HepG2 (cell line): ENCODE data around the gene MYRFL. TPM values are rescaled to one million over a fixed set of nuclear protein-coding genes. Genes with fewer than 3 reads are reported as not detected.

Experiments
- ATAC-seq: fragments of 200-7000 bp; cut with Tn5 transposase; 3 replicates; pipeline ENCODE4 v1.9.1; 2020; ENCODE audit warnings: mild to moderate bottlenecking, moderate library complexity
- BruUV-seq: library from RNA; stranded (reverse); fragments of 400-500 nt; replicated peaks from 2 replicates; lab custom pipeline; 2021; lab: Mats Ljungman, UMichigan
- CTCF ChIA-PET: fragments of 300-600 bp; formaldehyde crosslinking; extraction: SDS; loops from one replicate; lab custom pipeline; 2021; ENCODE audit warnings: low total read pairs, inconsistent platforms, low intra/inter-chr PET ratio; lab: Yijun Ruan, JAX
- POLR2A ChIA-PET: fragments of 350-600 bp; sonication (Branson Sonifier 250); formaldehyde crosslinking; loops from one replicate; lab custom pipeline; 2020; ENCODE audit warnings: antibody characterized with exemption, inconsistent platforms; lab: Yijun Ruan, JAX
- DNase-seq: peaks from one replicate; pipeline ENCODE4 v3.0.0-alpha.2; 2015; ENCODE audit warnings: low spot score
- FAIRE-seq: peaks from 3 replicates; lab custom pipeline; 2011; peaks lifted over from hg19 to GRCh38; lab: Jason Lieb, UNC
- H2AFZ ChIP-seq: one replicate; pipeline ENCODE4 v1.6.1; 2011; ENCODE audit warnings: low read length, inconsistent platforms
- H3K27ac ChIP-seq: fragments of 300-600 bp; 3 replicates; pipeline ENCODE4 v1.8.0; 2011; ENCODE audit warnings: mixed run types, mild to moderate bottlenecking, mixed read lengths, low read length, inconsistent platforms; ENCODE audit not compliant: insufficient read depth; ENCODE audit errors: extremely low read length
- H3K27me3 ChIP-seq, 2 experiments: fragments of 200-600 bp in 1 of 2; 2 replicates in 1 of 2; 3 replicates in 1 of 2; pipeline versions ENCODE4 v1.6.0 to v1.8.0; 2011; ENCODE audit warnings: low read length in 2 of 2, mild to moderate bottlenecking in 2 of 2, moderate library complexity in 2 of 2, inconsistent platforms in 1 of 2; ENCODE audit not compliant: insufficient read depth in 2 of 2, control insufficient read depth in 1 of 2
- H3K36me3 ChIP-seq, 2 experiments: fragments of 200-600 bp in 1 of 2; replicated peaks in 1 of 2; 2 replicates in 1 of 2; 3 replicates in 1 of 2; pipeline versions ENCODE4 v1.5.1 to v1.8.0; 2011; ENCODE audit warnings: low read length in 2 of 2, inconsistent platforms in 1 of 2; ENCODE audit not compliant: insufficient read depth in 2 of 2, control insufficient read depth in 1 of 2
- H3K4me1 ChIP-seq: 2 replicates; pipeline ENCODE4 v1.5.1; 2012; ENCODE audit warnings: low read length, inconsistent platforms; ENCODE audit not compliant: insufficient read depth
- H3K4me2 ChIP-seq: 2 replicates; pipeline ENCODE4 v1.6.0; 2011; ENCODE audit warnings: low read depth, low read length, inconsistent platforms
- H3K4me3 ChIP-seq, 3 experiments: fragments of 200-600 bp in 1 of 3; sonication (generic), shearing (Covaris generic) in 1 of 3; replicated peaks in 1 of 3; 2 replicates each; pipeline ENCODE4 v1.5.1; 2011 to 2016; ENCODE audit warnings: low read length in 3 of 3, inconsistent platforms in 2 of 3, low read depth in 2 of 3, mild to moderate bottlenecking in 2 of 3, control low read depth in 1 of 3, mixed read lengths in 1 of 3; ENCODE audit not compliant: insufficient read depth in 1 of 3
- H3K79me2 ChIP-seq: one replicate; pipeline ENCODE4 v1.6.1; 2011; ENCODE audit warnings: low read length, inconsistent platforms; ENCODE audit not compliant: insufficient read depth
- H3K9ac ChIP-seq: 2 replicates; pipeline ENCODE4 v1.6.0; 2011; ENCODE audit warnings: mild to moderate bottlenecking, low read depth, low read length, inconsistent platforms; ENCODE audit not compliant: insufficient read depth
- H3K9me3 ChIP-seq: 2 replicates; pipeline ENCODE4 v1.5.1; 2012; ENCODE audit warnings: mild to moderate bottlenecking, low read length
- H4K20me1 ChIP-seq: 2 replicates; pipeline ENCODE4 v1.6.0; 2011; ENCODE audit warnings: inconsistent platforms, mild to moderate bottlenecking, low read length, moderate library complexity; ENCODE audit not compliant: insufficient read depth
- ARID4A ChIP-seq: sonication (generic); formaldehyde crosslinking; IDR thresholded peaks from 2 replicates; pipeline ENCODE4 v1.5.0; 2020; ENCODE audit warnings: mild to moderate bottlenecking, missing genetic modification reagents, borderline replicate concordance
- ATM ChIP-seq: fragments of 450-650 bp; IDR thresholded peaks from 2 replicates; pipeline ENCODE4 v1.7.1; 2017; ENCODE audit warnings: mild to moderate bottlenecking, borderline replicate concordance
- CBFB ChIP-seq: sonication (generic); formaldehyde crosslinking; IDR thresholded peaks from 2 replicates; pipeline ENCODE4 v1.4.0; 2020; ENCODE audit warnings: missing genetic modification reagents
- FOXK2 ChIP-seq: fragments of 450-650 bp; IDR thresholded peaks from 2 replicates; pipeline ENCODE4 v1.6.1; 2016
- IKZF1 ChIP-seq: fragments of 450-650 bp; IDR thresholded peaks from 2 replicates; pipeline ENCODE4 v1.7.1; 2016
- KLF15 ChIP-seq: sonication (generic); formaldehyde crosslinking; IDR thresholded peaks from 2 replicates; pipeline ENCODE4 v1.8.1; 2023; ENCODE audit warnings: borderline replicate concordance, mild to moderate bottlenecking, inconsistent platforms, missing genetic modification reagents, mixed read lengths
- NFE2 ChIP-seq: sonication (generic); formaldehyde crosslinking; IDR thresholded peaks from 2 replicates; pipeline ENCODE4 v1.4.0; 2020; ENCODE audit warnings: missing genetic modification reagents
- PATZ1 ChIP-seq: sonication (generic); formaldehyde crosslinking; IDR thresholded peaks from 2 replicates; pipeline ENCODE4 v1.4.0; 2020; ENCODE audit warnings: missing genetic modification reagents
- PBX2 ChIP-seq: IDR thresholded peaks from 2 replicates; pipeline ENCODE4 v1.6.1; 2016; ENCODE audit warnings: control low read depth
- POLR2A ChIP-seq, 2 experiments: IDR thresholded peaks; 2 replicates each; pipeline ENCODE4 v1.6.1; 2011; ENCODE audit warnings: low read depth in 2 of 2, low read length in 2 of 2, mild to moderate bottlenecking in 1 of 2, moderate library complexity in 1 of 2; ENCODE audit not compliant: insufficient read depth in 1 of 2
- REPIN1 ChIP-seq: sonication (generic); formaldehyde crosslinking; IDR thresholded peaks from 2 replicates; pipeline ENCODE4 v1.8.0; 2022; ENCODE audit warnings: missing genetic modification reagents, low read depth, mild to moderate bottlenecking, borderline replicate concordance
- SMAD9 ChIP-seq: sonication (generic); formaldehyde crosslinking; IDR thresholded peaks from 2 replicates; pipeline ENCODE4 v1.5.1; 2020; ENCODE audit warnings: mild to moderate bottlenecking, missing genetic modification reagents
- TEF ChIP-seq: sonication (generic); formaldehyde crosslinking; IDR thresholded peaks from 2 replicates; pipeline ENCODE4 v1.5.0; 2020; ENCODE audit warnings: missing genetic modification reagents
- ZNF331 ChIP-seq: sonication (generic); formaldehyde crosslinking; IDR thresholded peaks from 2 replicates; pipeline ENCODE4 v1.4.0; 2020; ENCODE audit warnings: missing genetic modification reagents
- ZNF335 ChIP-seq: sonication (generic); formaldehyde crosslinking; IDR thresholded peaks from 2 replicates; pipeline ENCODE4 v1.4.0; 2020; ENCODE audit warnings: missing genetic modification reagents
- ZNF660 ChIP-seq: sonication (generic); formaldehyde crosslinking; IDR thresholded peaks from 2 replicates; pipeline ENCODE4 v1.5.1; 2020; ENCODE audit warnings: mild to moderate bottlenecking, low read depth, missing genetic modification reagents, borderline replicate concordance
- ZNF713 ChIP-seq: sonication (generic); formaldehyde crosslinking; IDR thresholded peaks from 2 replicates; pipeline ENCODE4 v1.4.0; 2020; ENCODE audit warnings: mild to moderate bottlenecking, missing genetic modification reagents
- ZNF761 ChIP-seq: sonication (generic); formaldehyde crosslinking; conservative IDR thresholded peaks from 2 replicates; pipeline ENCODE4 v1.4.0; 2020; ENCODE audit warnings: mild to moderate bottlenecking, missing genetic modification reagents
- WGBS: methylation state at CpG from one replicate; pipeline ENCODE4 v1.1.6; 2017; ENCODE audit warnings: low lambda C conversion rate; 5-methylcytosine and 5-hydroxymethylcytosine counted together
- in situ Hi-C: cut with HindIII; loops from 2 replicates; pipeline ENCODE4 v1.10.0; 2017; ENCODE audit warnings: low pct_unique_long_range_greater_than_20kb; ENCODE audit not compliant: extremely low pct_ligation_motif_present
- intact Hi-C: fragments of 100-400 bp; cut with micrococcal nuclease; formaldehyde crosslinking; loops from one replicate; pipeline ENCODE4 v1.10.0; 2022; ENCODE audit not compliant: unreplicated experiment
- polyA plus RNA-seq, 8 experiments: library from polyadenylated mRNA; depleted of rRNA in 3 of 8; stranded (reverse) in 7 of 8; unstranded in 1 of 8; fragments of >200 nt; fragmentation: Illumina TruSeq in 4 of 8; extraction: Trizol in 4 of 8; gene quantifications; 2 replicates each; pipeline versions ENCODE4 v1.2.1 to v1.2.3, GENCODE V29; 2011 to 2016; ENCODE audit warnings: low read depth in 4 of 8, missing spikeins in 1 of 8, mixed read lengths in 1 of 8; ENCODE audit not compliant: insufficient read depth in 1 of 8
- total RNA-seq, 5 experiments: library from RNA; depleted of rRNA; stranded (reverse); fragments of >200 nt; fragmentation: Illumina TruSeq; extraction: Trizol; gene quantifications; 2 replicates each; pipeline ENCODE4 v1.2.3, GENCODE V29; 2016; ENCODE audit warnings: low read depth in 1 of 5

Gene MYRFL
- total and polyA plus RNA-seq, 2 of the 13 experiments (the other 11 are each of a cell fraction or from before 2014, with no cell fraction given): 0.09 to 0.11 TPM

GRCh38 chr12:69925291-69925690, 100.3 kb downstream of the MYRFL start:
- no peaks in the 10 kb centered on the region for H3K9me3 ChIP-seq
- intact Hi-C loops (no loop called here), in situ Hi-C loops (no loop called here)
- no peak overlapping the region for H3K9ac ChIP-seq
- no peaks in the 10 kb centered on the region for H3K36me3 ChIP-seq
- DNase-seq (peak; percentile 91), FAIRE-seq (peak; percentile 73), ATAC-seq (peak; percentile 89)
- BruUV-seq: no TSS peak
- H3K79me2 ChIP-seq: no peaks in the 10 kb centered on the region
- ChIA-PET CTCF (no interaction called here), POLR2A (no interaction called here)
- no peak overlapping the region for H3K4me3 ChIP-seq
- no peak overlapping the region for H2AFZ ChIP-seq
- peaks cover 0 to 13% of the 10 kb centered on the region in 2 experiments; a peak in 3 of 5 replicates for H3K27me3 ChIP-seq
- H3K4me2 ChIP-seq: no peak overlapping the region
- no peak overlapping the region for H3K27ac ChIP-seq
- H3K4me1 ChIP-seq: peaks cover 10% of the 10 kb centered on the region
- no peaks in the 10 kb centered on the region for H4K20me1 ChIP-seq
- 0% methylated on average over 2 of the region's 2 CpGs for WGBS
- no peak for TF ChIP-seq ATM
- TF ChIP-seq SMAD9 (CRISPR knock-in tag): no peak
- TF ChIP-seq ZNF660: no peak
- TF ChIP-seq ARID4A (CRISPR knock-in tag): no peak
- TF ChIP-seq ZNF713: no peak
- TF ChIP-seq FOXK2: no peak
- no peak for TF ChIP-seq ZNF761 (CRISPR knock-in tag)
- TF ChIP-seq CBFB: peak; percentile 99
- no peak for TF ChIP-seq PBX2 (CRISPR knock-in tag)
- TF ChIP-seq REPIN1 (CRISPR knock-in tag): peak; percentile 32; the same call in 1 of the 2 replicates
- TF ChIP-seq ZNF331: no peak
- TF ChIP-seq KLF15 (CRISPR knock-in tag): no peak
- no peak for TF ChIP-seq POLR2A (IDR thresholded peaks at IDR 0.05; ENCODE audit: insufficient read depth in 1 of 2, low read depth in 2 of 2, low read length in 2 of 2)
- no peak for TF ChIP-seq ZNF335 (CRISPR knock-in tag)
- no peak for TF ChIP-seq PATZ1 (CRISPR knock-in tag)
- no peak for TF ChIP-seq IKZF1
- TF ChIP-seq NFE2 (CRISPR knock-in tag): no peak
- TF ChIP-seq TEF (CRISPR knock-in tag): no peak
